HG03045 (cell line): ENCODE results near the gene TRIM66.
"Not testable (repeated sequence)": the region's sequence is repeated elsewhere in the genome, so short reads cannot be mapped to it uniquely, and the experiment has no call there.

ENCODE experiments used
- ATAC-seq: cut with Tn5 transposase; IDR thresholded peaks from one replicate; pipeline ENCODE4 v1.9.1; 2021; ENCODE audit warnings: mild to moderate bottlenecking, moderate library complexity; ENCODE audit not compliant: unreplicated experiment

TRIM66 gene

GRCh38 chr11:8691601-8692000 is 9.1 kb upstream of the TRIM66 start:
- ATAC-seq = no peak

- no peak for ATAC-seq
Measured at GRCh38 chr11:8690374-8691342, 8.2 kb upstream of the TRIM66 start.

DNA sequence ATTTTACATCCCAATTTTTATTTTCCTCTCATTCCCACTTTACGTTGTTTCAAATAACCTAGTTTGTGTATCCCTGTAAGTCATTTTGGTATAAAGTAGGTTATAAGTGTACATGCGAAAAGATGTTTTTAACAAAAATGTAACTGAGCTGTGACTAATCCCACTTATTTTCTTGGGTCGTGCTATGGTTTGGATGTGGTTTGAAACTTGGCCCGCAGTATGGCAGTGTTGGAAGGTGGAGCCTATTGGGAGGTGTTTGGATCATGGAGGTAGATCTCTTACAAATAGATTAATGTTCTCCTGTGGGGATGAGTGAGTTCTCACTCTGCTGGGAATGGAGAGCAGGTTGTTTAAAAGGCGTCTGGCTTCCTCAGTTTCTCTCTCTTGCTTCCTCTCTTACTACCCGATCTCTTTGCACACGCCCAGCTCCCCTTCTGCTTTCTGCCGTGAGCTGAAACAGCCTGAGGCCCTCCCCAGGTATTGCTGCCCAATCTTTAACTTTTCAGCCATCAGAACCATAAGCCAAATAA is 7.3 kb upstream of the TRIM66 start:
- no peak for ATAC-seq

DNA sequence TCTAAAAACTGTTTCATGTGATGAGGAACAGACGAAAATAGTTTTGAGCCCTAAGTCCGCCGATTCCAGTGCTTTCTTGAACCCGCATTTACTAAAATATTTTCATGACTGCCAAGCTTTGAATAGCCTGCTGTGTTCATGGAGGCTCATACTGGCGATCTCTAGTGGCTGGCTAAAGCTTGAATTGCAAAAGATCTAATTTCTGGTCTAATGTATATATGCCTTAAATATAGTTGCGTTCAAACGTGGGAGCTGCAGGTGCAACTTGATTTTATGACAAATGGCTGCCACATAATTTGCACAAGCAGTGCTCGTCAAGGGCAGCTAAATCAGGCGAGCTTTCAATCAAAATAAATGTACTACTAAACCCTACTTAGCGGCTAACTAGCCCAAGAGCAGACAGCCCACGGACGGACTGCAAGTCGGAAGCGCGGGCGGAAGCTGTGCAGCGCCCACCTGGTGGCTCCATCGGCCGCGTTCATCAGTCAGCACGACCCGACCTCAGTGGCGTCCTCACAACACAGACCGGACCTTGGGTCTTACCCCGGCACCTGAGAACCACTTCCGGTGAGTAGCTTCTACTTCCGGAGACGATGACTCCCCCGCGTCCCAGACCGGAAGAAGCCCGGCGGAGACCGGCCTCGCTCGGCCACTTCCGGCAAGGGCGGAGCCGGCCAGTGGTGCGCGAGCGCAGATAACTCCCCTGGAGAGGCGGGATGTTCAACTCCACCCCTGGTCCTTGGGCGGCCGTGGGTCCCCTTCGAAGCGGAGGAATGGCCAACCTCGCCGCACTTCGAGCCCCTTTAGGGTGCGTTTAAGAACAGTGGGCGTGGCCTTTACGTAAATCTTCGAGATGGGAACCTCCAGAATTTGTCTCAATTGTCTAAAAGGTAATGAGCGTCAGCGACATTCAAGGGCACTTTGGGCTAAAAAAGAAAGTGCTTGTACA is 6.2 kb upstream of the TRIM66 start:
- ATAC-seq = peak; percentile 96

DNA sequence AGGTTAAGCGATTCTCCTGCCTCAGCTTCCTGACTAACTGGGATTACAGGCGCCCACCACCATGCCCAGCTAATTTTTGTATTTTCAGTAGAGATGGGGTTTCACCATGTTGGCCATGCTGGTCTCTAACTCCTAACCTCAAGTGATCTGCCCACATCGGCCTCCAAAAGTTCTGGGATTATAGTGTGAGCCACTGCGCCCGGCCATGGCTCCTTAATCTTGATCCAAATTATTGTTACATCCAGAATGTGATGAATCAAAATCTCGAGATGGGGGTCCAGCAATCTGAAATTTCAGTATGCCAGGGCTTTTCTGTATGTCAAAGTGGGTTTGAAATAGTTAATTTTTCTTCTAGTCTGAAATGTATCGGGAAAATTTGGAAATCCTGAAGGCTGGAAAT is 3.9 kb upstream of the TRIM66 start:
- ATAC-seq = no peak

GRCh38 chr11:8685820-8686219 is 3.4 kb upstream of the TRIM66 start:
- no peak for ATAC-seq

- ATAC-seq = no peak
Measured at GRCh38 chr11:8685306-8685705, 2.8 kb upstream of the TRIM66 start.

DNA sequence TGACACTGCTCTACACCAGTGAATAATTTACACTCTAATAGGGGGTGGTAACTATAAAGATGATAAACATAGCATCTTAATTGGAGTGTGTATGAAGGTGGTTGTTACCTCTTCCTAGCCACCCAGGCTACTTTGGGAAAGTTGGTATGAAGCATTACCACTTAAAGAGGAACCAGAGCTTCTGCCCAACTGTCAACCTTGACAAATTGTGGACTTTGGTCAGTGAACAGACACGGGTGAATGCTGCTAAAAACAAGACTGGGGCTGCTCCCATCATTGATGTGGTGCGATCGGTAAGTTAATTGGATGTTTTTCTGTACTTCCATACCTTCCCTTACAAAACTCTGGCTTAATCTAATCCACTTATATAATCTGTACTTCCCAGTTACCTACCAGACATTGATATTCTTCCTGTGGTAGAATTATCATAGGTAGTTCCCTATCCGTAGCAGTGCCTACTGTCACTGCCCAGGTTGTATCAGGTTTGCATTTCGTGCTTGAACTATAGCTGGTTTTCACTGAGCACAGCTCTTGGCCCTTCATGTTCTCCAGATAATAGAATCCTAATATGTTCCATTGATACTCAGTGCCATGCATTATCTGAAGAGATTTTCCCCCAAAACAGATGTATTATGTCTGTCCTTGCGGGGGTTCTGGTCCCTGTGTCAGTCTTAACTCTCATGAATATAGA is 2.3 kb upstream of the TRIM66 start:
- ATAC-seq = no peak

DNA sequence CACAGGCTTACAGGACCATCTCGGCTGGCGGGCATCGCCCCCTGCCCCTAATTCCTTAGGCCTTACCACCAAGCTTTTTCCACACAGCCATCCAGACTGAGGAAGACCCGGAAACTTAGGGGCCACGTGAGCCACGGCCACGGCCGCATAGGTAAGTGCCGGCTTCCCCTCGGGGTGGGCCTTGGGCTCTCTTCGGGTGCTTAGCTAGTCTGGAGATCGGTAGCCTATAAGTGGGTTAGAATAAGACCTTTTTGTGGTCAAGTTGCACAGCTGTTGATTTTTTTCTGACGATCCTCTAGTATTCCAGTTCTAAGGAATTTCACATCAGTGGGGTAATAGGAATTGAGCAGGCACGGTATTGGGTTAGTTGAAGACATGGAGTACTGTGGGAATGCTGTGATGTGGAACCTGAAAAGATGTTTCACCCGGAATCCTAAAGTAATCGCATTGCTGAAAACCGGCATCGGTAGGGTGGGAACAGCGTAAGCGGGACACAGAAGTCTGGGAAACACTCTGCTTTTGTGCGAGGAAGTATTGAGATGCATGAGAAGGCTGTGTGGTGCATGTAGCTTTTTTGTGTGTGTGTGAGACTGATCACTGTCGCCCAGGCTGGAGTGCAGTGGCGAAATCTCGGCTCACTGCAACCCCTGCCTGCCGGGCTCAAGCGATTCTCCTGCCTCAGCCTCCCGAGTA is 796 bp upstream of the TRIM66 start:
- no peak for ATAC-seq

DNA sequence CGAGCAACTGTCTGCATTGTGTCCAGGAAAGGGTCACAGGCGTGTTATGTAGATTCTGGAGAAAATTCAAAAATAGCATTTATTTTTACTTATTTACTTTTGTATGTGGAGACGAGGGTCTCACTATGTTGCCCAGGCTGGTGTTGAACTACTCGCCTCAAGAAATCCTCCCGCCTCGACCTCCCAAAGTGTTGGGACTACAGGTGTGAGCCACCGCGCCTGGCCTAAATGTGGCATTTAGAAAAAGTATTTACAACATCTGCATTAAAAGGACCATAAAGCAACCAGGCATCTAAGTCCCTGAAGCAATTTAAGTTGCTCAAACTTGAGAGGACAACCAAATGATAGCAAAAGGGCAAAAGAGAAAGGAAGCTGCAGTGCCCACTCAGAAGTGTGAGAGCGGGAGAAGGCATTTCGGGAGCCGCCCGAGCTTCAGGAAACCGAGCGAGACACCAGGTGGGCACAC is 595 bp downstream of the TRIM66 start:
- no peak for ATAC-seq

DNA sequence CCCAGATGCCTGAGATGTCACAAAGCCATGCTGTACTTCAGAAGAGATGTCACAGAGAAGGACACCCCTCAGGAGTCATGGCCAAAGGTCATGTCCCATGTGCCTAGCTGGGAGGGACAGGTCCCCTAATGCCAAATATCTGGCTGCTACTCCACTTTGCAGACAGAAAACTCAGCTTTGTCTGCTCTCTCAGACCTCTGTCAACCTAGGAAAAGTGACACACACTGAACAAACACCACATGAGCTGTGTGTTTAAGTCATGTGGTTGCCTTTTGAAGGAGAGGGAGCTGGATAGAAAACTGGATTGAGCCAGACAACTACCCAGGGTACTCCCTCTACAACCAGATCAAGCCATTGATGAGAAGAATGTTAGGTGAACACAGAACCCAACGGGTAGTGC is 3.5 kb downstream of the TRIM66 start:
- ATAC-seq = no peak

DNA sequence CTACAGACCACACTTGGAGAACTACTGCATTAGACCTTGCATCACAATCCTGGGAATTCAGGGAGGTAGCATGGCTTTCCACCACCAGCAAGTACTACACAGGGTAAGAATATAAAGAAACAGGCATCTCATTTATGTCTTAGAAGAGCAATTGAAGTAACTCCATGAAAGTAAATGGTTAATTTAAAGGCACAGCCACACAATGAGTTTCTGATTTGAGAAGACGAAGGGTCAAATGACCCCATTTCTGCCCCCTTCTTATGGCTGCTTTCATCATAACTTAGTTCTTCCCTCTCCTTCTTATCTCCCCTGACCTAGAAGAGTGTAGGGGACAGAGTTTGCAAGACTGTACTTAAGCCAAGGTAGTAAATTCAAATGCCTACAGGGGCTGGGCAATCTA is 6.0 kb downstream of the TRIM66 start:
- ATAC-seq = no peak

DNA sequence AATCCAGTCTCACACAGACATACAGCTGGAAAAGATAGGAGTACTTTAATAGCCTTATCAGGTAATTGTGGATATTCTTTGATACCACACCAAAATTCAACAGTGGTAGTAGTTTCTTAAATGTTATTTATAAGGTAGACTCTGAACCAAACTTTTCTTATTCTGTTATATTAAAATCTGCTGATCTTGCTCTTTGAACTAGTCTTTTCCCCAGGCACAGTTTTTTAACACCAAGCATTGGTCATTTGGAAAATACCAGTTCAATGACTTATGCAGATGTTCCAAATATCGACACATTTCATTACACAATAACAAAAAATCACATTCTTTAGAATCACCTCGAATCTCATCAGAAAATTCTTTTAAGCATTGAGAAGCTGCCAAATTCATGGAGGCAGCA is 7.6 kb downstream of the TRIM66 start:
- no peak for ATAC-seq

DNA sequence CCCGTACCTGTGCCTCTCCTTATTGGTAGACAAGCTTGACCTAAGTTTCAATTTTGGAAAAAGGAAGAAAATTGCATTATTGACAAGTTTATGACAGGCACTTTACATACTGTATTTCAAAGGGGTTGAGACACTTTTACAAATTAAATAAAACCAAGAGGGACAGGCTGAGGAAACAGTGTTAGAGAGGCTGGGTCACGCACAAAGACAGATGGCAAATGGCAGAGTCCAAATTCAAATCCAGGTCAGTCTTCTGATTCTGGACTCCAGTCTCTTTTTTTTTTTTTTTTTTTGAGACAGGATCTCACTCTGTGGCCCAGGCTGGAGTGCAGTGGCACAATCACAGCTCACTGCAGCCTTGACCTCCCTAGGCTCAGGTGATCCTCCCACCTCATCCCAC is 10.1 kb downstream of the TRIM66 start:
- ATAC-seq = no peak

DNA sequence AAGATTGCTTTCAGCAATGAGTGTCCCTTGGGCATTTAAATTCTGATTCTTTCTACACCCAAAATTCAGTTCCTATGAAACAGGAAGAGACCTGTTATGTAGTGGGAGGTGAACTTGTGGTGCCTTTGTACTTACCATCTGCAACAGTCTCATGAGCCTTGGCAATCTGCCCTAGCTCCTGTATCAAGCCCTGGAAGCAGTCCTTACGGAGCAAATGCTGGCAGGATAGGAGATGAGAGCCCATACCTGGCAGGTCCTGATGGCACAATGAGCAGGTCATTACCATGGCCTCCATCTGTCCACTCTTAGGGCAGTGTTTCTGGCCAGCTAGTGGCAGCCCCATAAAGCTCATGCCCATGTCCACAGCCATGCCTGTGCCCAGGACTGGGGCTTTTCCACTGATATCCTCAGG is 10.8 kb downstream of the TRIM66 start:
- ATAC-seq = no peak

- no peak for ATAC-seq
Measured at GRCh38 chr11:8671193-8671612, 11.3 kb downstream of the TRIM66 start.

DNA sequence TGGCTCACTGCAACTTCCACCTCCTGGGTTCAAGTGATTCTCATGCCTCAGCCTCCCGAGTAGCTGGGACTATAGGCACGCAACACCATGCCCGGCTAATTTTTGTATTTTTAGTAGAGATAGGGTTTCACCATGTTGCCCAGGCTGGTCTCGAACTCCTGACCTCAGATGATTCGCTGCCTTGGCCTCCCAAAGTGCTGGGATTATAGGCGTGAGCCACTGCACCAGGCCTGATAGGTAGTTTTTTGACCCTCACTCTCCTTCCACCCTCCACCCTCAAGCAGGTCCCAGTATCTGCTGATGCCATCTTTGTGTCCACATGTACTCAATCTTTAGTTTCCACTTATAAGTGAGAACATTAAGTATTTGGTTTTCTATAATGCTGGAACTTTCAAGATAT is 12.4 kb downstream of the TRIM66 start:
- not testable (repeated sequence) for ATAC-seq

- ATAC-seq = no peak
Measured at GRCh38 chr11:8665222-8665621, 17.2 kb downstream of the TRIM66 start.

- no peak for ATAC-seq
Measured at GRCh38 chr11:8661001-8661795, 21.3 kb downstream of the TRIM66 start.
